Brain microvascular endothelial cell (primary cell): ENCODE measurements around the gene SRSF6.
A peak's percentile ranks its signal among the peaks of the same experiment; 100 is the strongest.

Source experiments
- DNase-seq: peaks from one replicate; pipeline ENCODE4 v3.0.0-alpha.2; 2020
- H3K27ac ChIP-seq: fragments of 250-450 bp; sonication (Bioruptor Pico); 2 replicates; pipeline ENCODE4 v1.5.1; 2020; ENCODE audit warnings: mild to moderate bottlenecking, moderate library complexity
- H3K27me3 ChIP-seq: fragments of 250-450 bp; sonication (Bioruptor Pico); replicated peaks from 2 replicates; pipeline ENCODE4 v1.5.1; 2020; ENCODE audit warnings: mild to moderate bottlenecking
- H3K36me3 ChIP-seq: fragments of 250-450 bp; sonication (Bioruptor Pico); replicated peaks from 2 replicates; pipeline ENCODE4 v1.5.1; 2020; ENCODE audit warnings: mild to moderate bottlenecking
- H3K4me3 ChIP-seq: 2 replicates; pipeline ENCODE4 v1.5.1; 2011; ENCODE audit warnings: low read depth, mild to moderate bottlenecking, control low read depth, low read length, moderate library complexity
- CTCF ChIP-seq: IDR thresholded peaks from 2 replicates; pipeline ENCODE4 v1.5.1; 2011; ENCODE audit warnings: low read depth, mild to moderate bottlenecking, moderate library complexity, low read length, control low read depth, inconsistent platforms; ENCODE audit errors: missing control alignments
- in situ Hi-C: cut with HindIII; loops from 2 replicates; pipeline ENCODE4 v1.10.0; 2017; ENCODE audit warnings: low sequenced_read_pairs, low pct_ligation_motif_present

The SRSF6 gene

GRCh38 chr20:43456809-43457639, 672 bp upstream of the SRSF6 start:
- Histone ChIP-seq H3K27me3 (no peaks in the 10 kb centered on the region), H3K4me3 (peak overlapping the region; percentile 90), H3K27ac (peak overlapping the region; percentile 100), H3K36me3 (peaks cover 28% of the 10 kb centered on the region)
- peak; percentile 95 for DNase-seq
- TF ChIP-seq CTCF: no peak
- in situ Hi-C loops: no loop called here

GRCh38 chr20:43458422-43458924, 777 bp downstream of the SRSF6 start:
- peak overlapping the region; percentile 90 for H3K4me3 ChIP-seq
- in situ Hi-C loops: no loop called here
- DNase-seq: no peak
- peak overlapping the region; percentile 100 for H3K27ac ChIP-seq
- no peaks in the 10 kb centered on the region for H3K27me3 ChIP-seq
- TF ChIP-seq CTCF: no peak
- H3K36me3 ChIP-seq: peaks cover 42% of the 10 kb centered on the region

- peaks cover 50% of the 10 kb centered on the region for H3K36me3 ChIP-seq
- TF ChIP-seq CTCF: no peak
- DNase-seq: peak; percentile 12
- peak overlapping the region; percentile 90 for H3K4me3 ChIP-seq
- no peak overlapping the region for H3K27ac ChIP-seq
- H3K27me3 ChIP-seq: no peaks in the 10 kb centered on the region
- in situ Hi-C loops: no loop called here
Observed at GRCh38 chr20:43459022-43459942, 1.6 kb downstream of the SRSF6 start.

GRCh38 chr20:43460172-43460829, 2.6 kb downstream of the SRSF6 start:
- Histone ChIP-seq H3K27ac (no peak overlapping the region), H3K36me3 (peaks cover 61% of the 10 kb centered on the region), H3K27me3 (no peaks in the 10 kb centered on the region), H3K4me3 (no peak overlapping the region)
- TF ChIP-seq CTCF: no peak
- in situ Hi-C loops: no loop called here
- DNase-seq: no peak

- H3K4me3 ChIP-seq: no peak overlapping the region
- peaks cover 66% of the 10 kb centered on the region for H3K36me3 ChIP-seq
- no peak for DNase-seq
- no peak for TF ChIP-seq CTCF
- in situ Hi-C loops: no loop called here
- H3K27ac ChIP-seq: no peak overlapping the region
- no peaks in the 10 kb centered on the region for H3K27me3 ChIP-seq
Observed at GRCh38 chr20:43460830-43461200, 3.1 kb downstream of the SRSF6 start.
